SK-N-SH treated with all-trans-retinoic acid at 6 μM for 48 hours (cell line): ENCODE measurements around the gene RELT.

Source experiments
- PATZ1 ChIP-seq: fragments of 250-450 bp; sonication (Bioruptor Pico); IDR thresholded peaks from 2 replicates; pipeline ENCODE4 v1.8.0; 2020; ENCODE audit warnings: mild to moderate bottlenecking, moderate library complexity, borderline replicate concordance
- RARB ChIP-seq: fragments of 250-450 bp; sonication (Bioruptor Pico); IDR thresholded peaks from 2 replicates; pipeline ENCODE4 v1.8.0; 2021; ENCODE audit warnings: mild to moderate bottlenecking, moderate library complexity
- TCF4 ChIP-seq: fragments of 250-450 bp; sonication (Bioruptor Pico); IDR thresholded peaks from 2 replicates; pipeline ENCODE4 v1.8.0; 2021; ENCODE audit warnings: mild to moderate bottlenecking, moderate library complexity, borderline replicate concordance
- ZFP3 ChIP-seq: fragments of 250-450 bp; sonication (Bioruptor Pico); IDR thresholded peaks from 2 replicates; pipeline ENCODE4 v1.5.0; 2020; ENCODE audit warnings: mild to moderate bottlenecking, moderate library complexity
- ZNF8 ChIP-seq: fragments of 450-650 bp; formaldehyde crosslinking; IDR thresholded peaks from 2 replicates; pipeline ENCODE4 v1.5.0; 2020; ENCODE audit warnings: mild to moderate bottlenecking, moderate library complexity

DNA sequence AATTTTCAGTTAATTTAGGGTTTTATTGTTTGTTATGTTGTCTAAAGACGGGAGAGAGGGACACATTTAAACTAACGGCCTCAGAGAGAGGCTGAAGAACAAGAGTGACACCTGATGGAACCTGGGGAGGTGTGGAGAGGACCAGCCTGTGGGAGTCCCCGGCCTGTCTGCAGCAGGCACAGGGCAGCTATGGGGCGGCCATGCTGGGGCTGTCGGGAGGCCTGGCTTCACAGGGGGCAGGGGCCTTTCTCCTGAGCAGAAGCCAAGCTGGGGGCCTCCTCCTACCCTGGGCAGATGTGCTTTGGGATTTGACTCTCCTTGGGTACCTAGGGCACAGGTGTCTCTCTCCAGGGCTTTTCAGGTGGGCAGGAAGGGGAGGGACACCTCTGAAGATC, 21.9 kb downstream of the RELT start:
- TF ChIP-seq TCF4 (CRISPR knock-in tag), result no peak
- no peak for TF ChIP-seq RARB (CRISPR knock-in tag)
- no peak for TF ChIP-seq ZNF8 (CRISPR knock-in tag)
- TF ChIP-seq ZFP3 (CRISPR knock-in tag), result no peak
- TF ChIP-seq PATZ1 (CRISPR knock-in tag), result no peak
